Measurements from ENCODE around the gene EIF2B2. TPM values are rescaled to one million over a fixed set of nuclear protein-coding genes. Genes with fewer than 3 reads are reported as not detected.

The EIF2B2 gene
- total and polyA plus RNA-seq, 2 experiments from 2014 or later, result 40.6 to 50.2 TPM

- H3K4me1 ChIP-seq (ENCODE audit: insufficient read depth), result peaks cover 8% of the 10 kb centered on the region; the same call in 1 of the 2 replicates
- in situ Hi-C loops (cut with MboI), result no loop called here
These were observed 27.5 kb upstream of the EIF2B2 start for GRCh38 chr14:74975059-74975810.

GRCh38 chr14:74976264-74977113 is 26.2 kb upstream of the EIF2B2 start:
- no peak overlapping the region for H3K27ac ChIP-seq
- no peaks in the 10 kb centered on the region for H3K9me3 ChIP-seq (ENCODE audit: low read depth)
- H3F3A ChIP-seq (ENCODE audit: insufficient read depth), result no peaks in the 10 kb centered on the region
- no peaks in the 10 kb centered on the region for H3K27me3 ChIP-seq (replicated peaks; ENCODE audit: insufficient read depth)
- no peak overlapping the region for H3K4me2 ChIP-seq (ENCODE audit: unreplicated experiment)
- DNase-seq, result no peak
- H3K79me2 ChIP-seq (ENCODE audit: insufficient read depth), result no peaks in the 10 kb centered on the region
- no peaks in the 10 kb centered on the region for H3K9me2 ChIP-seq (ENCODE audit: insufficient read depth)
- TF ChIP-seq EZH2 (IDR thresholded peaks at IDR 0.05; ENCODE audit: insufficient read depth, poor library complexity, severe bottlenecking) (no peak), EZH2phosphoT487 (IDR thresholded peaks at IDR 0.05; ENCODE audit: insufficient read depth, low read depth) (no peak)
- no peak overlapping the region for H2AFZ ChIP-seq
- 89 to 93% methylated on average over 11 of the region's 11 CpGs for WGBS, 2 experiments (ENCODE audit: low coverage in 1 of 2, low lambda C conversion rate in 2 of 2, missing lambda C conversion rate in 2 of 2)
- no peaks in the 10 kb centered on the region for H4K20me1 ChIP-seq (ENCODE audit: insufficient read depth)
- no peaks in the 10 kb centered on the region for H3K36me3 ChIP-seq (ENCODE audit: low read depth)
- H3K4me1 ChIP-seq (ENCODE audit: insufficient read depth), result peaks cover 8% of the 10 kb centered on the region; the same call in 1 of the 2 replicates
- H3K4me3 ChIP-seq, result no peak overlapping the region
- in situ Hi-C loops (cut with MboI), result no loop called here
- no peak overlapping the region for H3K9ac ChIP-seq

More at GRCh38 chr14:74975059-74975810, 27.5 kb upstream of the EIF2B2 start:
- Histone ChIP-seq H3K79me2 (ENCODE audit: insufficient read depth) (no peaks in the 10 kb centered on the region), H3K4me2 (ENCODE audit: unreplicated experiment) (no peak overlapping the region), H4K20me1 (ENCODE audit: insufficient read depth) (no peaks in the 10 kb centered on the region), H3K9ac (no peak overlapping the region), H3K4me3 (no peak overlapping the region), H3K9me3 (ENCODE audit: low read depth) (no peaks in the 10 kb centered on the region), H3K9me2 (ENCODE audit: insufficient read depth) (no peaks in the 10 kb centered on the region), H3K27me3 (replicated peaks; ENCODE audit: insufficient read depth) (no peaks in the 10 kb centered on the region), H3K36me3 (ENCODE audit: low read depth) (no peaks in the 10 kb centered on the region), H2AFZ (no peak overlapping the region), H3K27ac (no peak overlapping the region), H3F3A (ENCODE audit: insufficient read depth) (no peaks in the 10 kb centered on the region)
- 52 to 53% methylated on average over 10 to 12 of the region's 12 CpGs for WGBS, 2 experiments (ENCODE audit: low coverage in 1 of 2, low lambda C conversion rate in 2 of 2, missing lambda C conversion rate in 2 of 2)
- no peak for DNase-seq
- TF ChIP-seq EZH2 (IDR thresholded peaks at IDR 0.05; ENCODE audit: insufficient read depth, poor library complexity, severe bottlenecking) (no peak), EZH2phosphoT487 (IDR thresholded peaks at IDR 0.05; ENCODE audit: insufficient read depth, low read depth) (no peak)

- 88% methylated on average over 12 of the region's 12 CpGs for WGBS, 2 experiments (ENCODE audit: low coverage in 1 of 2, low lambda C conversion rate in 2 of 2, missing lambda C conversion rate in 2 of 2)
- H3K27ac ChIP-seq, result no peak overlapping the region
These were observed 25.4 kb upstream of the EIF2B2 start for GRCh38 chr14:74977164-74977900.

GRCh38 chr14:74977901-74978385 is 24.8 kb upstream of the EIF2B2 start:
- H3K27ac ChIP-seq, result no peak overlapping the region
- no peaks in the 10 kb centered on the region for H3K9me2 ChIP-seq (ENCODE audit: insufficient read depth)
- 52 to 66% methylated on average over 5 to 6 of the region's 6 CpGs for WGBS, 2 experiments (ENCODE audit: low coverage in 1 of 2, low lambda C conversion rate in 2 of 2, missing lambda C conversion rate in 2 of 2)
- H3K36me3 ChIP-seq (ENCODE audit: low read depth), result no peaks in the 10 kb centered on the region
- in situ Hi-C loops (cut with MboI), result no loop called here
- no peaks in the 10 kb centered on the region for H3K79me2 ChIP-seq (ENCODE audit: insufficient read depth)
- no peak overlapping the region for H3K4me2 ChIP-seq (ENCODE audit: unreplicated experiment)
- no peak overlapping the region for H3K9ac ChIP-seq
- H4K20me1 ChIP-seq (ENCODE audit: insufficient read depth), result no peaks in the 10 kb centered on the region
- no peak for DNase-seq
- TF ChIP-seq EZH2 (IDR thresholded peaks at IDR 0.05; ENCODE audit: insufficient read depth, poor library complexity, severe bottlenecking), result no peak
- TF ChIP-seq EZH2phosphoT487 (IDR thresholded peaks at IDR 0.05; ENCODE audit: insufficient read depth, low read depth), result no peak
- H3K9me3 ChIP-seq (ENCODE audit: low read depth), result no peaks in the 10 kb centered on the region
- no peaks in the 10 kb centered on the region for H3F3A ChIP-seq (ENCODE audit: insufficient read depth)
- H3K4me1 ChIP-seq (ENCODE audit: insufficient read depth), result peaks cover 8% of the 10 kb centered on the region; the same call in 1 of the 2 replicates
- H3K27me3 ChIP-seq (replicated peaks; ENCODE audit: insufficient read depth), result no peaks in the 10 kb centered on the region
- H3K4me3 ChIP-seq, result no peak overlapping the region
- no peak overlapping the region for H2AFZ ChIP-seq

More at GRCh38 chr14:74977164-74977900, 25.4 kb upstream of the EIF2B2 start:
- no peaks in the 10 kb centered on the region for H3F3A ChIP-seq (ENCODE audit: insufficient read depth)
- no peak for TF ChIP-seq EZH2 (IDR thresholded peaks at IDR 0.05; ENCODE audit: insufficient read depth, poor library complexity, severe bottlenecking)
- TF ChIP-seq EZH2phosphoT487 (IDR thresholded peaks at IDR 0.05; ENCODE audit: insufficient read depth, low read depth), result no peak
- H3K9me2 ChIP-seq (ENCODE audit: insufficient read depth), result no peaks in the 10 kb centered on the region
- H3K4me3 ChIP-seq, result no peak overlapping the region
- H3K27me3 ChIP-seq (replicated peaks; ENCODE audit: insufficient read depth), result no peaks in the 10 kb centered on the region
- H3K79me2 ChIP-seq (ENCODE audit: insufficient read depth), result no peaks in the 10 kb centered on the region
- no peaks in the 10 kb centered on the region for H3K36me3 ChIP-seq (ENCODE audit: low read depth)
- no peaks in the 10 kb centered on the region for H3K9me3 ChIP-seq (ENCODE audit: low read depth)
- H4K20me1 ChIP-seq (ENCODE audit: insufficient read depth), result no peaks in the 10 kb centered on the region
- in situ Hi-C loops (cut with MboI), result no loop called here
- H3K4me1 ChIP-seq (ENCODE audit: insufficient read depth), result peaks cover 8% of the 10 kb centered on the region; the same call in 1 of the 2 replicates
- DNase-seq, result no peak
- no peak overlapping the region for H2AFZ ChIP-seq
- H3K9ac ChIP-seq, result no peak overlapping the region
- no peak overlapping the region for H3K4me2 ChIP-seq (ENCODE audit: unreplicated experiment)
